ENCODE results near the gene SNRPA1. TPM values are rescaled to one million over a fixed set of nuclear protein-coding genes. Genes with fewer than 3 reads are reported as not detected.

The SNRPA1 gene
- polyA plus RNA-seq, 3 donors, result 29.4 to 49.5 (median 36.8) TPM

DNA sequence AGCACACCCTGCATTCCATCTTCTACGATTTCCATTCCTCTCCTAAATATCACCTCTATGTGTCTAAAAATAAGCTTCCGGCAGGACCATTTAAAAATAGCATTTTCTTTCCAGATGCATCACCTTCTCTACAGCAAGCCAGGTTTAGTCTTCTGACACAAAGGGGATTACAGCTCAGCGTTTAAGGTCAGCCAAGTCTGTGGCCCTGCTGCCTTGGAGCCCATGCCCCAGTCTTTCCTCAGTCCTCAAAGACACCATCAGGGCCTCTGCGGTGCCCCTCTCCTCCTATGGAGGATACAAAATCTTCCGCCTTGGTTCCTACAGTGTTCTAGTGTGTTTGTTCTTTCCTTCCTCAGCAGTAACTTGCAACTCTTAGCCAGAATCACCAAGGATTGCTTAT is 21.5 kb downstream of the SNRPA1 start:
- H3K27ac ChIP-seq (ENCODE audit: low read depth, low read length), result no peak overlapping the region
- WGBS, 3 donors, result 78 to 96% (median 85%) methylated on average over 5 of the region's 5 CpGs

DNA sequence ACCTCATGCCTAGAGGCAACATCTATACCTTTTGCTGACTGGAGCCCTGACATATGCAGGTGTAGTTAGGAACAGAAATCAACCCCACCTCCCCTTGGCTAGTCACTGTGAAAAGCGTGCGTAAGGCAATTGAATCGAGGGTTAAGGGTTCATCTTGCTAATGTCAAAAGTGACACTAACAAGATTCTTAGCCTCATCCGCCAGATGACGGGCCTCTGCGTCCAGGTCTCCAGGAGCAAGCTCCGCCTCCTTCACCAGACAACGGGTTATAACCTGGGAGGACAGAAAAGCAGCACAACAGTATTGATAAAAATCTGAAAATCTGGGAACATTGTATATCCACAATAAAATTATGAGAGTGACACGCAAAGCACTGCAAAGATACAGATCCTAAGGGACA is 22.5 kb downstream of the SNRPA1 start:
- WGBS, 3 donors, result 85 to 89% (median 87%) methylated on average over 9 of the region's 9 CpGs

DNA sequence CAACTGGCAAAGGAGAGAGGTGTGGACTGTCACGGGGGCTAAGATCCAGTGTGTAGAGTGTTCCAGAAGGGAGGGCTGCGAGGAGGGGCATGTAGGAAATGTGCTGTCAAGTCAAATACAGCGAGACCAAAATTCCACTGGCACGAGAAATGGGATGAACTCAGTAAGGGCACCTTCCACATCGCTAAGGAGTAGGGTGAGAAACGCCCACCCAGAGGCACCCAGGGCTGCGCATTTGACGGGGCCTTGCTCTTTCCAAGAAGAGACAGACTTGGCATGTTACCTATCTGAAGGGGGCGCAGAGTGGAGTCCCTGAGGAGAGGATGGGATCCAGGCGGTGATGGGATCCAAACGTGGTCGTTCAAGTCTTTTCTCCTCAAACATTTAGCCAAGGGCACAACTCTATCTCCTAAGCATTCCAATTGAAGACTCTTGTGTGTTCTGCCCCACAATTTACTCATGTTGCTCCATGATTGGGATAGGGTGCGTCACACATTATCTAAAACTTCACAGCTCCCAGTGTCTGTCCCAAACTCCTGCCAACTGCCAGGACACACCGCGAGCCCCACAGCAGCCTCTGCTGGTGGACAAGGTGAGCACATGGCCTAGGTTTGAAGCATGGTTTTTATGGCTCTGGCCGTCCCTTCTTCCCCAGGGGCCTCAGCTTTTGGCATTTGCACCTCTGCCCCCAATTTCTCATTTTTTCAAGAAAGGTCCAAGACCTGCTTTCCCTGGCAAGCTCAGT is 25.4 kb downstream of the SNRPA1 start:
- WGBS, 3 donors, result 84 to 89% (median 86%) methylated on average over 16 of the region's 16 CpGs
- H3K27ac ChIP-seq (ENCODE audit: low read depth, low read length), result no peak overlapping the region

More for the DNA sequence above, 22.5 kb downstream of the SNRPA1 start:
- H3K27ac ChIP-seq (ENCODE audit: low read depth, low read length), result no peak overlapping the region

DNA sequence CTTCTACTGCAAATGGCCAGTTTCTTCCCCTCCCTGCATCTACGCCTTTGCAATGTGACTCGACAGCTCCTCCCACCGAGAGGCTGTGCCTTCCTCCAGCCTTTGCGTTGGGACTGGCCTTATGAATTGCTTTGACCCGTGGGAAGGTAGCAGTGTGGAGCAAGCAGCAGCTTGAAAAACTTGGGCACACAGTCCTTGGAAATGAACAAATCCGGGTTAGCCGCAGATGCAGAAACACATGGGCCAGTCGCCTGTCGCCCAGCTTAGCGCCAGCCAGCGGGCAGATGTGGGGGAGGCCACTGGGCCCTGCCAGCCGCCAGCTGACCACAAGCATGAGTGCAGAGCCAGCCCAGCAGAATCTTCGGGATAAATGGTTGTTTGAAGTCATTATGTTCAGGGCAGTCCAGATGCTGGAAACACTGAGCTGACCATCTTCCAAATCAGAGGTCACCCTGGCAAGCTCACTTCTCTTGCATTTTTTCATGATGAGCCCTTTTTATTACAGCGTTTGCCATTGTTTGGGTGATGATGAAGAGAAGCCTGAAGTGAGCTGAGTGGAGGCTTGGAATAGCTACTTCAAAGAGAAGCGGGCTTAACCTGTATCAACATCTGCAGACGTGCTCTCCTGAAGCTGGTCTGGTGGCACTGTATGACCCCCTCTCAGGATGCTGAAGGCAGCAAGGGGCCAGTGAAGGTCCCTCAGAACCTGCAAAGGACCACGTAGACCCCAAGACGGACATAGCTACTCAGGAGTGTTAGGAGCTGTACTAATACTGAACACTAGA is 27.5 kb downstream of the SNRPA1 start:
- H3K27ac ChIP-seq (ENCODE audit: low read depth, low read length), result no peak overlapping the region
- WGBS, 3 donors, result 43 to 58% (median 55%) methylated on average over 18 of the region's 18 CpGs

DNA sequence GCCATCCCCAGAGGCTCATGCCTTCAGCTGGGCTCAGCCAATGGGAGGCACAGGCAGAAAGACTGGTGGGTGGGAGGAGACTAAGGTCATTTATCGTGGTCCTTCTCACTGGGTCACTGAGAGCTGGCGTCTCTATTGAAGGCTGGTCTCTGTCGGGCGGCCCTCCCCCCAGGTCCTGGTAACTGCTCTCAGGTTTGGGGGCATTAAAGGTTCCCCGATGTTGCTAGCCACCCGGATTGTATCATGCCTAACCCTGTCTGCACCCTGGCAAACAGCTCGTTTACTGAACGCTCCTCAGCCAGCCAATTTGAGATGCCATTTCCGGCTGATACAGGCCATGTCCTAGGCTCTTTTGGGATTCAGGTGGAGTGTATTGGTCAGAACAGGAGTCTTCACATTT is 28.3 kb downstream of the SNRPA1 start:
- H3K27ac ChIP-seq (ENCODE audit: low read depth, low read length), result no peak overlapping the region
- WGBS, 3 donors, result 62 to 71% (median 71%) methylated on average over 9 of the region's 9 CpGs

DNA sequence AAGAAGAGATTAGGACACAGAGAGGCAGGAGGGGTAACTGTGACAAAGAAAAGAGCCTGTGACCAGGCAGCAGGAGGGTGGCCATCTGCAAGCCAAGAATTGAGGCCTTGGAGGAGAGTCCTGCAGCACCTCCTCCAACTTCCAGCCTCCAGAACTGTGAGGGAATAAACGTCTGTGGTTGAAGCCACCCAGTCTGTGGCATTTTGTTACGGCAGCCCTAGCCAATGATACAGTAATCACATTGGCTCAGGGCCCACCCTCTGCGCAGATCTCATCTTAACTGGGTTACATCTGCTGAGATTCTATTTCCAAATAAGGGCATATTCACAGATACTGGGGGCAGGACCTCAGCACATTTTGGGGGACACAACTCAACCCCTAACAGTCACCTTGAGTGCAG is 29.0 kb downstream of the SNRPA1 start:
- 49 to 60% (median 54%) methylated on average over 3 of the region's 3 CpGs for WGBS, 3 donors
- H3K27ac ChIP-seq (ENCODE audit: low read depth, low read length), result no peak overlapping the region

DNA sequence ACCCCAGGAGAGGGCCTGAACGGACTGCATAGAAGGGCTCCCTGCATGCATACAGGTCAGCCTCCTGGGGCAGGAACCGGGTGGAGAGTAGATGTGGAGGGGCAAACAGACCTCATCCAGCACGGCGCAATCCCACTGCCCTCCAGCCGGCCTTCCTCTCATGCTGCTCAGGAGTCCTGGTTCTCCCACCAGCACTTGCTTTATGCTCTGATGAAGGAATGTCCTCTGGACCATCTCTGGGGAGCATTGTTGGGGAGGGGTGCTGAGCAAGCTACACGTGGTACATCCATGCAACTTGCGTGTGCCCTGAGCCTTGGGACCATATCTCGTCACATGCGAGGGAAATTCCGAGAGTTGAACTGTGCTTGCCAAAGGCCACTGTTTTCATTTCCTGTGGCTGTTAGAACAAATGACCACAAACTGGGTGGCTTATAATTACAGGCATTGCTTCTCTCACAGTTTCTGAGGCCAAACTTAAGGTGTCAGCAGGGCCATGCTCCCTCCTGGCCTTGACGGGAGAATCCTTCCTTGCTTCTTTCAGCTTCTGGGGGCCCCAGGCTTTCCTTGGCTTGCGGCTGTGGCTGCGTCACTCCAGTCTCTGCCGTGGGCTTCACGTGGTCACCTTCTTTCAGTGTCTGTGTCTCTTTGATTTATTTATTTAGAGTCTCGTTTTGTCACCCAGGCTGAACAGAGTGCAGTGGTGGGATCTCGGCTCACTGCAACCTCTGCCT is 30.0 kb downstream of the SNRPA1 start:
- 72 to 85% (median 81%) methylated on average over 17 of the region's 17 CpGs for WGBS, 3 donors
- H3K27ac ChIP-seq (ENCODE audit: low read depth, low read length), result no peak overlapping the region

DNA sequence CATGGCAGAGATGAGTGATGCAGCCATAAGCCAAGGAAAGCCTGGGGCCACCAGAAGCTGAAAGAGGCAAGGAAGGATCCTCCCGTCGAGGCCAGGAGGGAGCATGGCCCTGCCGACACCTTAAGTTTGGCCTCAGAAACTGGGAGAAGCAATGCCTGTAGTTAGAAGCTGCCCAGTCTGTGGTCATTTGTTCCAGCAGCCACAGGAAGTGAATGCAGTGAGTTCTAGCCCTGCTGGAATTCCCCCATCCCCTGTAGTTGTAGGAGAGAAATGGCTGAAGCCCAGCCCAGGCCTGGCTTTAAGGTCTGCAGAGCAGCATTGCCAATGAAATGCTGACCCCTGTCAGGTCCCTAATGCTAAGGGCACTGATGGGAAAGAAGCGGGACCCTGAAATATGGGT is 31.0 kb downstream of the SNRPA1 start:
- H3K27ac ChIP-seq (ENCODE audit: low read depth, low read length), result no peak overlapping the region
- 87 to 88% (median 88%) methylated on average over 4 of the region's 4 CpGs for WGBS, 3 donors

DNA sequence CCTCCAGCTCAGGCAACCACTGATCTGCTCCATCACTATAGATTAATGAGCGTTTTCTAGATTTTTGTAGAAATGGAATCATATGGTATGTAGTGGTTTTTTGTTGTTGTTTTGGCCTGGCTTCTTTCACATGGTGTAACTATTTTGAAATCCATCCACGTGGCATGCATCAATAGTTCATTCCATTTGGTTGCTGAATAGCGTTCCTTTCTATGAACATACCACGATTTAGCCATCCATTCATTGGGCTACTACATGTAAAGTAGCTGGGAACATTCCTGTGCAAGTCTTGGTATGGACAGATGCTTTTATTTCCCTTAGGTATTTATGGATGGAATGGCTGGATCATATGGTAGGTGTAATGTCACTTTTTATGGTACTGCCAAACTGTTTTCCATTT is 32.5 kb downstream of the SNRPA1 start:
- 72 to 86% (median 77%) methylated on average over 4 of the region's 4 CpGs for WGBS, 3 donors
- H3K27ac ChIP-seq (ENCODE audit: low read depth, low read length), result no peak overlapping the region

DNA sequence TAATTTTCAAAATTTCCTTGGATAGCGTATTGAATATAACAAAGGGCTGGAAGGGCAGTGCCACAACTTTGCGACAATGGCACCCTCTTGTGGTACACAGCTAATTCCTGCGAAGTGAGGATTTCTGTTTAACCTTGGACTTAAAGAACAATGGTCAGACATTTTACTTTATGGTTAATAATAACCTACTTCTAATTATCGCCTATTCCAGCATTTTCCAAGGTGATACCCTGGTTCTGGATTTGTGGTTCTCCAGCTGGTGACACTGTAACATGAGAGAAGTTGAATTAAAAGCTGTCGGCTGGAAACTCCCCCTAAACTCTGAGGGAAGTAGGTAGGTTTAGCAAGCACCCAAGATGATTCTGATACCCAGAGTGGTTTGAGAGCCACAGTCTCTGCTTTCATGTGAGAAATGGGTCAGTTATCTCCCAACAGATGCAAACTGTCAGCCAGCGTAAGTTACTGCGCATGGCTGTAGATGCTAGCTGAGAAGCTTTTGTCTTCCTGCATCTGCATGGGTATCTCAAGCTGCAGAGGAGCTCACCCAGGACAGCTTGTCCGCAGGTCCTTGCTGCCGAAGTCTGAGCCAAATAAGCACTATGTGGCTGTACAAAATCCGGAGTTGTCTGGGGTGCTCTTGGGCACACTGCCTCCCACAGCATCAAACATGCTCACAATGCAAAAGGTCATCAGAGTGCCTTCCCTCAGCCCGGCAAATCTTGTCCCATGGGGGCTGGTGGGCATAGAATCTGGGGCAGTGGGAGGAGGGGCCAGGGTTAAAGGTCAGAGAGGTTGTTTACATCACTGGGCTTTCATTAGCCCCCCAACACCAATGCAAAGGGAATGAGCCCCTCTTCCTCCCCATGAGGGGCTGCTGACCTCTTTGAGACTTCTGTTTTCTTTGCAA is 36.6 kb downstream of the SNRPA1 start:
- WGBS, 3 donors, result 22 to 33% (median 32%) methylated on average over 11 of the region's 11 CpGs

DNA sequence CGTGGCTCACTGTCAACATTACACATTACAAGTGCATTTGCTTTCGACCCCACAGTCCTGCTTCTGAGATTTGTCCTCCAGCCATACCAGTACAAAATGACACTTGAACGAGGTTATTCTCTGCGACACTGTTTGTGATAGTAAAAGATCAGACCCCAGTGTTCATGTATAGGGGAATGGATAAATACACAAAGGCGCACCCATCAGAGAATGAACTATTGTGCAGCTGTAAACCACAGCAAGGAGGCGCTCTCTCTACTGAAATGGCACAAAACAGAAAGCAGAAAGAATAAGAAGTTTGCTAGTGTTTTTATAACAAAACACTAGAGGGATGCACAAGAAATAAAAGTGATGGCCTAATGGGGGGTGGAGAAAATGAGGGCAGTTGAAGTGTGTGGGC is 38.3 kb downstream of the SNRPA1 start:
- H3K27ac ChIP-seq (ENCODE audit: low read depth, low read length), result no peak overlapping the region
- WGBS, 3 donors, result 89 to 95% (median 89%) methylated on average over 6 of the region's 6 CpGs

More for the DNA sequence above, 36.6 kb downstream of the SNRPA1 start:
- H3K27ac ChIP-seq (ENCODE audit: low read depth, low read length), result no peak overlapping the region

DNA sequence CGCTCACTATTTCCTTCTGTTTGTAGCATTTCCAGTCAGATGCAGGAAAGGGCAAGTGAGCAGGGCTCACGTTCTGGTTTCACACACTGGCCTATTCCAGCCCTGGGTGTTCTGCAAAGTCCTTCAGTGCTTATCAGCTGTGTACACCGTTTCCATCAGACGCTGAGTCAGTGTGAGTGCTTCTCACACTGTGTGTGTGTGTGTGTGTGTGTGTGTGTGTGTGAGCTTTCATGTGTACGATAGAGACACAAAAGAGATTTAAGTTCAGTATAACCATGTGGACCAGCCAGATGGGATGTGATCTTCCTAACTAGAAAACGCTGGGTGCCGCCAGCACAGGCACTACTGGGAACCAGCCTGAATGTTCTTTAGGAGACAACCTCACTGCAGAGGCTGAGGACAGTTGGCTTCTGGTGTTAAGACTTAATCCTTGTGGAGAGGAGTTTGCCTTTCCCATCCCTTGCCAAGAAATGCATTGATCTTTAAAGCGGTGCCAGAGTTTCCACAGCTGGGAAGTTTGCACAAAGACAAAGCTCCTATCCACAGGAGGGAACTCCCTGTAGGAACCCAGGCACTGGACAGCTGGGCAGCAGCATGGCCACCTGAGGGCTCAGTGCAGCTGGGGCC is 39.3 kb downstream of the SNRPA1 start:
- no peak overlapping the region for H3K27ac ChIP-seq (ENCODE audit: low read depth, low read length)
- WGBS, 3 donors, result 23 to 46% (median 43%) methylated on average over 8 of the region's 8 CpGs

DNA sequence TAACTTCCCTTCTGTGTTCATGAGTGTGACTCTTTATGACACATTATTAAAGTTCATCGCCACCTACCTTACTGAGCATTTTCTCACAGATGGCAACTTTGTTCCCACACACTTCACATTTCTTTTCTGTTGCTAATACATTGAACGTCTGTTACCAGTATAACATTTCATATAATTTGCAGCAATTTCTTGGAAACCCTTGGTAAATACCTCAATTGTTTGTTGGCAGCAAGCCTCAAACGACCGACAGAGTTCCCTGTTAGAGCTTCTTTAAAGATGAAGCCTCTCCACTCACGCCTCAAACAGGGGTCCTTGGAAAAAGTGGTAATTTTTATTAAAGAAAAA is 40.0 kb downstream of the SNRPA1 start:
- 55 to 69% (median 60%) methylated on average over 5 of the region's 5 CpGs for WGBS, 3 donors
- H3K27ac ChIP-seq (ENCODE audit: low read depth, low read length), result no peak overlapping the region

DNA sequence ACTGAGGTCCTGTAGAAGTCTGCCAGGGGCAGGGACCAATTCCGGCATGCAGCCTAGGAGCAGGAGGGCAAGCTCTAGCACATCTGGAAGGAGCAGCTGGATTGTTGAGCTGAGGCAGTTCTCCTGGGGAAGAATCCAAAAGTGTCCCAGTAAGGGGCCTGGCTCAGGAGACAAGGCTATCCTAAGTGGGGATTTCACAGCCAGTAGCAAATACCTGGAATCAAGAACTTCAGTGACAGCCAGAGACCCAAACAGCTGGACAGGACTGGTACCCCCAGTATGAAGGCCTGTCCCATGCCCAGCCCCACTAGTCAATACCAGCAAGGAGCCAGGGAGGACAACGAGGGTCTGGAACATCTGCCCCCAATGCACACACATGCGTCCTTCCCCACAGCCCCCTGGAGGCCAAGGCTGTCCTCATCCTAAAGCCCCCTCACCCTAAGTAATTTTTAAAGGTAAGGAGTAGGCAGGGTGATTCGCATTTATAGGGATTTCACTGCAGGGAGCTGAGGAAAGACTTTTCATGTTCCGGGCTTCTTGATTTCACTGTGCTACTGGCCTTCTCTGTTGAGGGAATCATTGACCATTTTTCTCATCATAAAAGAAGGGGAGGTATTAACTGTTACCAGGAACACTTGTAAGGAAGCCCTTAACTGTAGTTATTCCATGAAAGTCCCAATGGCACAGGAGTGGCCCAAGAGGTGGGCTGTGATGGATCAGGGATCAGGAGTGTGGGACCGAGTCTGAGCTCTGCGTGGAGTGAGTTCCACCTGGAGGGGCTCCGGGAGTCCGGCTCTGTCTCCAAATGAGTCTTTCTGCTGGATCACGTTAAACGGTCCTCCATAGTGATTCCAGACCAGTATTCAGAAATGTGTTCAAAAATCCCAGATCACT is 40.6 kb downstream of the SNRPA1 start:
- 91 to 93% (median 92%) methylated on average over 11 of the region's 11 CpGs for WGBS, 3 donors
- H3K27ac ChIP-seq (ENCODE audit: low read depth, low read length), result no peak overlapping the region

DNA sequence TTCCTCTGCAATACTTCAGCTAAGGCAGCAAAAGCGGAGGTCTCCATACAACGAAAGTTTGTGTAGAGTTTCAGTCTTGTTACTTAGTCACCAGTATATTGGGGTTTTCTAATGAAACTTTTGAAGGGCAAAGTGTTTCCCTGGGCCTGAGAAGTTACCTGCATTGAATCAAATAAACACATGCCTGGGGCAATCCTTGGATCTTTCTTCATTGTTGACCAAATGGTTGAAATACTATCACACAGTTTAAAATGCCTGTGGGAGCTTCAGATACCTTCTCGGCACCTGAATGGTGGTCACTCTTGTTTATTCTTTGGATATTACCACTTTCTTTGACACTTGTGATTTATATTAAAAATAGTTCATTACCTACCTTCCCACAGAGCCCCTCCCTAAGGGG is 42.2 kb downstream of the SNRPA1 start:
- WGBS, 3 donors, result 47 to 50% (median 50%) methylated on average over 3 of the region's 3 CpGs
- no peak overlapping the region for H3K27ac ChIP-seq (ENCODE audit: low read depth, low read length)

DNA sequence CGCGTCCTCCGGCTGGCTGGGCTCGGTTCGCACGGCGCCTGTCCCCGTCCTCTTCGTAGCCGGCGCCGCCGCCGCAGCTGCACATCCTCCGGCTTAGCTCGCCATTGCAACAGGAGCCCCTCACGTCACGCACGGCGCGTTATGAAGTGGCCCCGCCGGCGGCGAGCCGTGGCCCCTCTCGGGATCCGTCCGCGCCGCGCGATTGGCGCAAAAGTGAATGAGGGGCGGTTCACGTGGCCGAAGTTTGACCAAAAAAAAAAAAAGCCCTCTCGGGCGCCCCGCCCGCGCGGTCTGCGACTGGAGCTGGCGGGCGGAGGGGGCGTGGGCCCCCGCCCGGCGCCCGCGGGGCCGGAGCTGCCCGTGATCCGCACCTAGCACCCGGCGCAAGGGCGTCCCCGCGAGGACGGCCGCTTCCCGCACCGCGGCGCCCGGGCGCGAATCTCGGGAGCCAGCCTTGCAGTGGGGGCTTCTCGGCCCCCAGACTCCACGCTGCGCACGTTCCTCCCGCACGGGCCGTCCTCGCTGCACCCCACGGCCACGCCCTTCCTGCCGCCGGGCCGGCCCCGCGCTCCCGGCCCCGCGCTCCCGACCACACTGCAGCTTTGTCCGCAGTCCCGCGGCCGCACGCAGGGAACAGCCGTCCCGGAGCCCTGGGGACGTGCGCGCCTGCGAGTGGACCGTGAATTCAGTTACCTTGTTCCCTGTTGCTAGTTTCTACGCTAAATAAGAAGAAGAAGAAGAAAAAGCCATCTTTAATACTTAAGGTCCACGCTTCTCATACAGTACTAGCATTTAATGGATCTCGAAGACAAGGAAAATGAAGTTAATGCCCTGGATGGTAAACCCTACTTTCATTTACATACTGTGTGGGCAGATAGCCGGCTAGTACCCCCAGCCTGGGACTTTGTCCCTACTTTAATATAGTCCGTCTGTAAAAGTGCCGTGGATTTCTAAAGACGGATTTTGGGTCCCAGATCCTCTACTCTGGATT is 42.9 kb downstream of the SNRPA1 start, which contains the start of gene CHSY1:
TSS of gene CHSY1 (minus strand) at position 219 of the 991 bp plus-strand sequence. CDS start 592 bp downstream, outside the sequence.
- 0 to 1% (median 1%) methylated on average over 93 to 105 of the region's 108 CpGs for WGBS, 3 donors
- H3K27ac ChIP-seq (ENCODE audit: low read depth, low read length), result peak within 1 kb of the TSS; percentile 82
